ENCODE results near the gene BICC1. TPM values are rescaled to one million over a fixed set of nuclear protein-coding genes. Genes with fewer than 3 reads are reported as not detected.

The BICC1 gene
- total RNA-seq, 1 experiment from 2014 or later, result 0.57 TPM

- no peak overlapping the region for H4K8ac ChIP-seq (replicated peaks; ENCODE audit: insufficient read length, low read depth, low read length)
- no peak overlapping the region for H2BK15ac ChIP-seq (ENCODE audit: low read depth, low read length)
- no peak for DNase-seq
- H3K79me2 ChIP-seq (ENCODE audit: insufficient read depth, low read length), result no peaks in the 10 kb centered on the region
- no peaks in the 10 kb centered on the region for H3K9me3 ChIP-seq (ENCODE audit: control insufficient read depth, low read depth, low read length)
- Mint-ChIP-seq H3K27me3 (ENCODE audit: low read depth) (peaks cover 4% of the 10 kb centered on the region; the same call in 1 of the 2 replicates), H3K36me3 (ENCODE audit: insufficient read depth in 1 of 3, low read depth in 3 of 3) (peaks cover 0 to 5% (median 0%) of the 10 kb centered on the region in 3 experiments; a peak in 1 of 7 replicates), H3K4me1 (peaks cover 16 to 21% of the 10 kb centered on the region in 2 experiments), H3K9me3 (peaks cover 0 to 3% of the 10 kb centered on the region in 2 experiments; a peak in 2 of 5 replicates), H3K4me3 (no peak overlapping the region), H3K27ac (no peak overlapping the region)
- H3K56ac ChIP-seq (ENCODE audit: insufficient read length, low read depth, low read length), result no peak overlapping the region
- no peak overlapping the region for H3K23ac ChIP-seq (ENCODE audit: insufficient read length, low read depth, low read length)
- no peak overlapping the region for H3T11ph ChIP-seq (ENCODE audit: low read length)
- no peak overlapping the region for H4K91ac ChIP-seq (ENCODE audit: insufficient read length, low read depth, low read length)
- no peaks in the 10 kb centered on the region for H3K27me3 ChIP-seq (ENCODE audit: insufficient read depth, low read length)
- no peak overlapping the region for H3K27ac ChIP-seq (ENCODE audit: insufficient read length, low read depth, low read length)
- H3K4me2 ChIP-seq (ENCODE audit: insufficient read depth, insufficient read length, low read length), result no peak overlapping the region
- no CpG with 5 or more reads among the region's 5 CpGs for WGBS (ENCODE audit: extremely low coverage, insufficient read length, low lambda C conversion rate)
- H2AFZ ChIP-seq (ENCODE audit: low read length), result no peak overlapping the region
- no peak overlapping the region for H3K4ac ChIP-seq (ENCODE audit: low read depth, low read length)
- H2BK5ac ChIP-seq (ENCODE audit: insufficient read length, low read length), result no peak overlapping the region
- H3K4me1 ChIP-seq (ENCODE audit: insufficient read depth, low read length), result peaks cover under 1% of the 10 kb centered on the region; the same call in 1 of the 2 replicates
- H2BK12ac ChIP-seq (ENCODE audit: insufficient read length, low read depth, low read length), result no peak overlapping the region
- H2BK20ac ChIP-seq (ENCODE audit: low read depth, low read length, poor library complexity, severe bottlenecking), result no peak overlapping the region
- H4K20me1 ChIP-seq (ENCODE audit: control insufficient read depth, insufficient read depth, insufficient read length), result no peaks in the 10 kb centered on the region
- H3K9ac ChIP-seq (ENCODE audit: extremely low read depth, insufficient read length, low read length), result no peak overlapping the region
- no peaks in the 10 kb centered on the region for H3K23me2 ChIP-seq (ENCODE audit: insufficient read length, low read depth, low read length, poor library complexity, severe bottlenecking)
- H4K5ac ChIP-seq (ENCODE audit: insufficient read length, low read depth, low read length), result no peak overlapping the region
- H2BK120ac ChIP-seq (ENCODE audit: low read depth, low read length, poor library complexity, severe bottlenecking), result no peak overlapping the region
- no peak overlapping the region for H2AK5ac ChIP-seq (ENCODE audit: insufficient read length, low read length)
- no peaks in the 10 kb centered on the region for H3K79me1 ChIP-seq (ENCODE audit: insufficient read depth, low read depth, low read length, poor library complexity, severe bottlenecking)
- H3K14ac ChIP-seq (ENCODE audit: insufficient read depth, low read length), result no peak overlapping the region
- no peak overlapping the region for H3K18ac ChIP-seq (ENCODE audit: insufficient read length, low read depth, low read length)
- no peak for TF ChIP-seq CTCF (conservative IDR thresholded peaks at IDR 0.05)
Observed at GRCh38 chr10:58637352-58637751, 124.7 kb downstream of the BICC1 start.

Measured in H9 (cell line).